ENCODE results near the gene PAX8.
"Not testable (repeated sequence)": the region's sequence is repeated elsewhere in the genome, so short reads cannot be mapped to it uniquely, and the experiment has no call there.

DNA sequence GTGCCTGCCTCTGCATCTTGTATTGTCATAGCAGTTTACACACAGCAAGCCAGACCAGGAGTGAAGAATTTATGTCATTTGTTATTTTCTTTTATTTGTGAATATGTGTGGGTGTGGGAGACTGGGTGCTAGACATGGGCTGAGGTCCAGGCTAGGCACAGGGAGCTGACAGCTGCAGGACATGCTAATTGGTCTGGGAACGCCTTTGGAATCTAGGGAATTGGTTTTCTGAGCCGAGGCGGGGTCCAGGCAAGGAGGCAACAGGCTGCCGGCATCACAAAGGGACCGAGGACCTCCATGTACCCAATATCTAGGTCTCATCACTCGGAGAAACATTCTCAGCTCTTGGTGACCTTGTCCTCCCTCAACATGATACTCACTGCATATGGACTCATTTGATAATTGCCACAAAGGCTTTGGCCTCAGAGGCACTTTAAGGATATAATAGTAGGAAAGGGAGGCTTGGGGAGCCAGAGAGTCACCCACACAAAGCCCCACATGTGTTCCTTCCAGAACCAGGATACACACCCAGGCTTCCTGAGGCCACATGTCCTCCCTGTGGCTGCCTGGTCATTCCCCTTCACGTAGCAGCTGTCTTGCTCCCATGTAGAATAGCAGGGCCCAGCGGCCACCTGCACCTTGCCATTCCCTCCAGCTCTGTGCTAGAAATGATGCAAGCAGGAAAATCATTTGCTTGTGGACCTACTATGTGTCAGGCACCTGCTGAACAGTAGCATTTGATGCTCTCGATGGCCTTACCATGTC, 23.7 kb upstream of the PAX8 start:
- TF ChIP-seq, protein P1, sequence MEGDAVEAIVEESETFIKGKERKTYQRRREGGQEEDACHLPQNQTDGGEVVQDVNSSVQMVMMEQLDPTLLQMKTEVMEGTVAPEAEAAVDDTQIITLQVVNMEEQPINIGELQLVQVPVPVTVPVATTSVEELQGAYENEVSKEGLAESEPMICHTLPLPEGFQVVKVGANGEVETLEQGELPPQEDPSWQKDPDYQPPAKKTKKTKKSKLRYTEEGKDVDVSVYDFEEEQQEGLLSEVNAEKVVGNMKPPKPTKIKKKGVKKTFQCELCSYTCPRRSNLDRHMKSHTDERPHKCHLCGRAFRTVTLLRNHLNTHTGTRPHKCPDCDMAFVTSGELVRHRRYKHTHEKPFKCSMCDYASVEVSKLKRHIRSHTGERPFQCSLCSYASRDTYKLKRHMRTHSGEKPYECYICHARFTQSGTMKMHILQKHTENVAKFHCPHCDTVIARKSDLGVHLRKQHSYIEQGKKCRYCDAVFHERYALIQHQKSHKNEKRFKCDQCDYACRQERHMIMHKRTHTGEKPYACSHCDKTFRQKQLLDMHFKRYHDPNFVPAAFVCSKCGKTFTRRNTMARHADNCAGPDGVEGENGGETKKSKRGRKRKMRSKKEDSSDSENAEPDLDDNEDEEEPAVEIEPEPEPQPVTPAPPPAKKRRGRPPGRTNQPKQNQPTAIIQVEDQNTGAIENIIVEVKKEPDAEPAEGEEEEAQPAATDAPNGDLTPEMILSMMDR (conservative IDR thresholded peaks at IDR 0.05; ENCODE audit: low read depth, low read length) = not testable (repeated sequence)
- not testable (repeated sequence) for TF ChIP-seq EZH2 (IDR thresholded peaks at IDR 0.05; ENCODE audit: low read length, unreplicated experiment)
